ENCODE data around the gene GMEB2. TPM values are rescaled to one million over a fixed set of nuclear protein-coding genes. Genes with fewer than 3 reads are reported as not detected.
"Not testable (repeated sequence)": the region's sequence is repeated elsewhere in the genome, so short reads cannot be mapped to it uniquely, and the experiment has no call there.

Gene GMEB2
- total RNA-seq, 1 donor from 2014 or later, result 7.3 TPM

- no peak for DNase-seq (ENCODE audit: low read depth in 2 of 2)
These were observed 53.2 kb downstream of the GMEB2 start for GRCh38 chr20:63573647-63574131.

DNA sequence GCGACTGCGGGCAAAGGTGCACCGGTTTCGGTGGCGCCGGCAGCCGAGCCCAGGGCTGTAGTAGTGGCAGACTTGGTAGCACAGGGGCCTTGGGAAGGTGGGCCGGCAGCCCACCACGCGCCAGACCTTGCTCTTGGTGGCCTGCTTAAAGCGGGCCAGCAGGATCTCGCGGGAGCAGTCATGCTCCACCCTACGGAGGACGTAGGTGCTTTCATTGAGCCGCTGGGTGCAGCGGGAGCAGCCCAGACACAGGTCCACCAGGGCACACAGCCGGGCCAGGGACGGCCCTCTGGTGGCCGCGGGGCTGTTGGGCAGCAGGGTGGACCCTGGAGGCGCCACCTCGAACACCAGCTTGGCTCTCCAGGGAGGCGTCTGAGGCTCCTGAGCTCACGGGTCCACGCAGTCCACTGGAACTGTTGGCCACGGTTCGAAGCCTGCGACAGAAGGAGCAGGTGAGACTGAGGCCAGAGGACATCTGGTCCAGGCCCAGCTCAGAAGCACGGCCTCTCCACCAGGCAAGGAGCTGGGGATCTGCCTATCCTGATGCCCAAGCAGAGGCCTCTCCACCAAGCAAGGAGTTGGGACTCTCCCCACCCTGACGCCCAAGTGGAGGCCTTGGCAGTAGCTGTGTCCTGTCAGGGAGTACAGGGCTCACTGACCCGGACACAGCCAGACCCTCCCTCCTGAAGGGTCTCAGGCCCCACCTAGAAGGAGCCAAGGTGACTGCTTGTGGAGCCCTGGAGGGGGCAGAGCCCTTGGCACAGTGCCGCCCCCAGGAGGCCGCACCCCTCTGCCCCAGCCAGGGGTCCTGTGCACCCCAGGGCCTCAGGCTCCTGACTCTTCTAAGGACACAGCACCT lies 53.9 kb downstream of the GMEB2 start:
- peak; percentile 24 to 40 for DNase-seq (ENCODE audit: low read depth in 2 of 2)

- DNase-seq (ENCODE audit: low read depth in 2 of 2), result no peak
These were observed 54.7 kb downstream of the GMEB2 start for GRCh38 chr20:63572071-63572787.

- not testable (repeated sequence) for DNase-seq (ENCODE audit: low read depth in 2 of 2)
These were observed 55.8 kb downstream of the GMEB2 start for GRCh38 chr20:63571087-63571478.

DNA sequence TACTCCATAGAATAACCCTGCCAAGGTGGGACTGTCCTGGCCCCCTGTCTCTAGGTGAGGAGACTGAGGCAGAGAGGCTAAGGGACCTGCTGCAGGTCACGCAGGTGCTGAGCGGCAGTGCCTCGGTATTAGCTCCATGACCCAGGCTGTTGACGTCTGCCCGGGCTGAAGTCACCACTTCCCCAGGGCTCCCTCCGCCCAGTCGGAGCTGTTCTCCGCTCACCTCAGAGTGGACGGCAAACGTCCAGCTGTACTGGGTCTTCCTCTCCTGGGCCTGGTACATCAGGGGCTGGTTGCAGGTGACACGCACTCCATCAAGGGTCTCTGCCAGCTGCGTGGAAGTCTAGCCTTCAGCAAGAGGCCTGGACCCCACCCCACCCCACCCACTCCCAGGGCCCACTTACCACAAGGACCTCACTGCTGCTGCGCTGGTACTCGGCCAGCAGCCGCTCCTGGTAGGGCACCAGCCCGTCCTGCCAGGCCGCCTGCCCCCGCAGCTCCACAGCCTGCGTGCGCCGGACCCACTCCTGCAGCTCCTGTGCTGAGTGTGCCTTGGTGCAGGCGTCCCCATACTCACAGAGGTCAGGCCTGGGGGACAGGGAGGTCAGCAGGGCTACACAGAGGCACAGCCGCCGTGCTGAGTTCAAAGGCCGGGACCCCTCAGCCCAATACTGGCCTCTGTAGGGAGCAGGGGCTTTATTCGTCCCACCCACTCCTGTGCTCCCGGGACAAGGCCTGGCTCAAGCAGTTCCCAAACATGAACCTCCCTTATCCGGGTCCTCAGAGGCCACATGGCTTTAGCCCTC lies 56.4 kb downstream of the GMEB2 start:
- DNase-seq (ENCODE audit: low read depth in 2 of 2), result no peak

GRCh38 chr20:63568986-63569949 lies 57.6 kb downstream of the GMEB2 start:
- no peak for DNase-seq (ENCODE audit: low read depth in 2 of 2)

DNA sequence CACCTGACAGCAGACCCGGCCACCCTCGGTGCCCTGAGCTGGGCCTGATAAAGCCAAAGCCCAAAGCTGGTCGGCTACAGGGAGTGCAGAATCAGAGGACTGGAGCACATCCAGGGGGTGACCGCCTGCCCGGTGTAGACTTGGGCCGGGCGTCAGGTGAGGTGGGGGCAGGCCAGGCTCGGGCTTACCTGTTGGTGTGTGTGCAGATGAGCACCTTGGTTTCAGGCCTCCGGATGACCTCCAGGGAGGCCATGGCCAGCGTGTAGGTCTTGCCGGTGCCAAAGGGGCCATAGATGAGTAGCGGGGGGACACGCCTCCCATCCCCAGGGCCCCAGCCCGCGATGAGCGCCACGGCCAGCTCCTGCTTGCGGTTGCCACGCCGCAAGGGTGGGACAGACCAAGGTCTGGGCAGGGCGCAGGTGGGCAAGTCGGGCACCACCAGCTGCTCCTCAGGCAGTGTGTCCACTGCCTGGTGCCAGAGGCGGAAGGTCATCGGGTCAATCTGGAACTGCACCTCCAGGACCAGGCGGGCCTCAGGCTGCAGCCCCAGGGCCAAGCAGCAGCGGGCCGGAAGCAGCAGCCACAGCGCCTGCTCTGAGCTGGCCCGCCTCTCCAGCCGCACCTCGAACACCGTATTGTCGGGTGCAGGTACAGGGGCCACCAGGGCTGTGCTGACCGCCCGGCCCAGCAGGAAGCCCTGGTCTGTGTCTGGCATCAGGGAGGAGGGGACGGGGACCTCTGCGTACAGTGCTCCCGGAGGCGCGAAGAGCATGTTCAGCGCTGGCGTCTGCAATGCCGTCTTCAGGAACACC lies 58.5 kb downstream of the GMEB2 start:
- DNase-seq (ENCODE audit: low read depth in 2 of 2), result no peak

- DNase-seq (ENCODE audit: low read depth in 2 of 2), result peak in 1 of 2 donors; percentile 28
These were observed 59.3 kb downstream of the GMEB2 start for GRCh38 chr20:63567386-63568169.

- no peak for DNase-seq (ENCODE audit: low read depth in 2 of 2)
These were observed 59.8 kb downstream of the GMEB2 start for GRCh38 chr20:63567136-63567385.

DNA sequence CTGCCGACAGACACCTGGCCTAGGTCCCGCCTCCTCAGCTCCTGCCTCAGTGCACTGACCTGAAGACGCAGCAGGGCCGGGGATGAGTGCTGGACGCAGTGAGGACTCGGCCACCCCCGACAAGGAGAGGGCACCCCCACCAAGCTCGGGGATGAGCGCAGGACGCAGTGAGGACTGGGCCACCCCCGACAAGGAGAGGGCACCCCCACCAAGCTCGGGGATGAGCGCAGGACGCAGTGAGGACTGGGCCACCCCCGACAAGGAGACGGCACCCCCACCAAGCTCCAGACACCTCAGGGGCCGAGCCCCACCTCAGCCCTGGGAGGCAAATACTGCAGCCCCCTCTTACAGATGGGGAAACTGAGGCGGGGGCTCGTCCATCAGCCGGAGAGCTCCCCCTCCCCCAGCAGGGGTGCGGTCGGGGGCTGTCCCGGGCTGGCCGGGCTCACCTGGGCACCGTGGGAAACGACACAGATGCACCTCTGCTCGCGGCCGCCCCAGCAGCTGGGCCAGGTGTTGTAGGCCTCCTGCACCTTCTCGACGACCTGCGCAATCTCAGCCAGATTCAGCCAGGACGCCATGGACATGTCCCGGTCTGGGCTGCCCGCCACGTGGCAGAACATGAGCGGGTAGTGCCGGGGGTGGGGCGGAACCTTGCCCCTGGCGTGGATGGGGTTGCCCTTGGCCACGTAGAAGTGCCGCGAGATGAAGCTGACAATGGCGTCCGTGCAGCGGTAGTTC lies 60.3 kb downstream of the GMEB2 start:
- DNase-seq (ENCODE audit: low read depth in 2 of 2), result no peak

DNA sequence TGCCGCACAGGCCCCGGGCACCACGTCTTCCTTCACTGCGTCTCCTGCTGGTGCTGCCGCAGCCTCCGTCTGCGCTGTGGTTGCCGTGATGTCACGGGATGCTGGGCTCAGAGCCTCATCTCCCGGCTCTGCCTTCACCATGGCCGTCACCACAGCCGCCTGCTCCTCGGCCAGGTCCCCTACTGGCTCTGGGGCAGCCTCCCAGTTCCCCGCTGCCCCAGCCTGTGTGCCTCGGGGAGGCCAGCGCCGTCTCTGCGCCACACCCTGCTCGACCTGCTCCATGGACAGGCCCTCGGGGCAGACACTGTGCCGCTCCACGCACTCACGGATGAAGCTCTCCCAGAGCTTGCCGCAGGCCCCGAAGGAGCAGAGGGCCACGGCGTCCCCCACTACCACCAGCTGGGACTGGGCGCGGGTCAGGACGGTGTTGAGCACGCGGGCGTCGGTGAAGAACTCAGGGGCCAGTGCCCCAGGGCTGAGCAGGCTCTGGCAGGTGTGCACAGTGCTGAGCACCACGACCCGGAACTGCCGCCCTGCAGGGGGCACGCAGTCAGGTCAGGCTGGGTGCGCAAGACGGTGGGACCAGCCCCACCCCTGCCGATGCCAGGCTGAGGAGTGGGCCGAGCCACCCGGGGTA lies 61.1 kb downstream of the GMEB2 start:
- DNase-seq (ENCODE audit: low read depth in 2 of 2), result no peak

- no peak for DNase-seq (ENCODE audit: low read depth in 2 of 2)
These were observed 61.7 kb downstream of the GMEB2 start for GRCh38 chr20:63565021-63565698.

DNA sequence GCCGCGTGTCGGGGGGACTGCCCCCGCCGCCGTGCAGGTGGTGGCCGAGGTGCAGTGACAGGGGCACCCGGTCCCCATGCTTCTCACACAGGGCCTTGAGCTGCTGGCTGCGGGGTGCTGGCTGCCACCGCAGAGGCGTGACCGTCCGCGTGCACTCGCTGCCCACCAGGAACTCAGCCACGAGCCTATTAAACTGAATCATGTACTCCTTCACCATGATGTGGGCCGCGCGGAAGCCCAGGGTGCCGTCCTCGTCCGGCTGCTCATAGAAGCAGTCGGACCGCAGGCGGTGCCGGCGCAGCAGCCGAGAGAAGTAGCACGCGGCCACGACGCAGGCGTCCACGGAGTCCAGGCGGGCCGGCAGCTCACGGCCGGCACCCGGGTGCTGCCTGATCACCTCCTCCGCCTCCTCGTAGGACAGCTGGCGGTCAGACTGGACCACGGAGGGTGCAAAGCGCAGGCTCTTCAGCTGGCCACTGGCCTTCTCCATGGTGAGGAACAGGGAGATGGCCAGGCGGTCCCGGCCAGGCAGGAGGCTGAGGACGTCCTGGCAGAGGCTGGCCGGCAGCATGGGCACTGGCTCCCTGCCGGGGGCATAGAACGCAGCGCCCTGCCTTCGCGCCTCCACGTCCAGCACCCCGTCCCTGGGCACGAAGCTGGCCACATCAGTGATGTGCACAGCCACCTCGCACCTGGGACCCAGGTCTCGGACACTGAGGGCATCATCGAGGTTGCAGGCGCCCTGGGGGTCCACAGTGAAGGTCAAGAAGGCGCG lies 62.7 kb downstream of the GMEB2 start:
- DNase-seq (ENCODE audit: low read depth in 2 of 2), result no peak

DNA sequence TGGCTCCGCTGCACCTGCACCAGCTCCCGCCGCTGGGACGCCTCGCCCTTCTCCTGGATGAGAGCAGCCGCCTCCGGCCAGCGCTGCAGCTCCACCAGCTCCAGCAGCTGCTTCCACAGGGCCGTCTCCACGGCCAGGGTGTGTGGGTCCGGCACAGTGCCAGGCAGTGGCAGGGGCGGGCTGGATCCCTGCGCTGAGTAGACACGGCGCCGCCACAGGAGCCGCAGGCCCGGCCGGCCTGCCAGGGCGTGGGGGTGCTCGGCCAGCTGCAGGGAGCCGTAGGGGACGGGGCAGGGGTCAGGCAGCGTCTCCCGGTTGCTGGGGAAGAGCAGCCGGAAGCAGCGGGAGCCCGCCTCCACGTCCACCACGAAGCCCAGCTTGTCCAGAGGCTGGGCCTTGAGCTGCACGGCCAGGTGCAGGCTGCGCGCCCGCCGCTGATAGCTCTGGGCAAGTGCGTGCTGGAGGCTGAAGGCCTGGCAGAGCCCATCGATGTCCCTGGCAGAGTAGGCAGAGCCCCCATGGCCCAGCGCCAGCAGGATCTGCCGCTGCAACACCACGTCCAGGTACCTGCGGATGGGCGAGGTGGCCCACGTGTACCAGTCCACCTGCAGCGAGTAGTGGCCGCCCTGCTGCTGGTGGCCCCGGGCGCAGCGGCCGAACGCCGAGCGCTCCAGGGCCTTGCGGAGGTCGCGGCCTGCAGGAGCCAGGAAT lies 63.5 kb downstream of the GMEB2 start:
- DNase-seq (ENCODE audit: low read depth in 2 of 2), result no peak

DNA sequence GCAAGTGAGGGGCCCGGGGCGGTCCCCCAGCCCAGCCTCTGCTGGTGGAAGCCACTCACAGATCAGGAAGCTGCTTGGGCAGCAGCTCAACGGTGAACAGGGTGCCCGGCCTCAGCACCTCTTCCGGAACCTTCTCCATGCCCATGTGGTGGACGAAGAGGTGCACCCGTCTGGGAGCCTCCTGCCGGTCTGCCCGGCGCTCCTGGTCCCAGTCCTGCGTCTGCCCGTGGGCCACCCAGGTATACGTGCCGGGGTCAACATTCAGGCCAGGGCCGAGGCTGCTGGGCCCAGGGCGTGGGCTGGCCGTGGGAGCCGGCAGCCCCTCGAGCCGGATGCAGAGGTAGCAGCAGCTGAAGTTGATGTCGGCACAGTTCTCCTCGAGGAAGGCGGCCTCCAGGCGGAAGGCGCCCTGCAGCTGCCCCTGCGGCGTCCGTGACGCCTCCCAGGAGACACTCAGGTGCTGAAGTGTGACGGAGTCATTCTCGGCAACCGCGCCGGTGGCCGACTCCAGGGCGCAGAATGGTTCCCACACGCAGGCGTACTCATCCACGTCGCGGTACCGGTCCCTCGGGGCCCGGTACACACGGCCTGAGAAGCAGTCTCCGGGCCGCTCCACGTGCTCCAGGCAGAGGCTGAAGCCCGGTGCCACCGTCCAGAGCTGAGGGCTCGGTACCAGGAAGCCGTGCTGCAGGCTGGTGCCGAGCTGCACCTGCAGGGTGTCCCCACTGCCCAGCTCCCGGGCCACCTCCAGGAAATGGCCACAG lies 64.3 kb downstream of the GMEB2 start:
- DNase-seq (ENCODE audit: low read depth in 2 of 2), result no peak

Measured in lung microvascular endothelial cell (primary cell).